Suprapubic skin (tissue), 4 donors: ENCODE data around the gene NLRP13.

Source experiments
- CTCF ChIP-seq, 2 donors: fragments of 200-600 bp in 1 of 2; fragments of 450-650 bp in 1 of 2; sonication (generic) in 1 of 2; IDR thresholded peaks; one replicate each; pipeline ENCODE4 v1.5.1; 2016 to 2019; ENCODE audit warnings: antibody characterized with exemption in 2 of 2, mild to moderate bottlenecking in 1 of 2, moderate library complexity in 1 of 2
- EP300 ChIP-seq: sonication (generic); formaldehyde crosslinking; IDR thresholded peaks from one replicate; pipeline ENCODE4 v1.6.1; 2017; ENCODE audit warnings: antibody characterized with exemption
- POLR2AphosphoS5 ChIP-seq, 3 donors: sonication (generic); formaldehyde crosslinking; IDR thresholded peaks; one replicate each; pipeline ENCODE4 v1.6.1; 2017; ENCODE audit warnings: antibody characterized with exemption in 3 of 3

DNA sequence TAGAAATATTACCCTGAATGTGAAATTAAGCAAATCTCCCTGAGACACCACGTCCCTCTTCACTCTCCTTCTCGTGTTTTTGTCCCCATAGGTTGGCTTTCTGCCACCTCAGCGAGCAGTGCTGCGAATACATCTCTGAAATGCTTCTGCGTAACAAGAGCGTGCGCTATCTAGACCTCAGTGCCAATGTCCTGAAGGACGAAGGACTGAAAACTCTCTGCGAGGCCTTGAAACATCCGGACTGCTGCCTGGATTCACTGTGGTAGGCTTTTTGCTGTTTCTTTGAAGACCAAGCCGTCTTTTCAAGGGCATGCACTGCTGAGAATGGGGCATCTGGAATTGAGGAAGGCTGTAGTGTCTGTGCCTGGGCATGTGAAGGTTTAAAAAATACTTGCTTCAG, 61.4 kb downstream of the NLRP13 start:
- TF ChIP-seq POLR2AphosphoS5 (IDR thresholded peaks at IDR 0.05) (no peak), CTCF (IDR thresholded peaks at IDR 0.05) (no peak), EP300 (no peak)
